CD4-positive, alpha-beta T cell treated with Interleukin-4 for 1 hour (primary cell): Measurements from ENCODE around the gene HOGA1.
"Not testable (repeated sequence)": the region's sequence is repeated elsewhere in the genome, so short reads cannot be mapped to it uniquely, and the experiment has no call there.

Experiments
- DNase-seq, 2 donors: peaks; one replicate each; pipeline ENCODE4 v3.0.0-alpha.2; 2020 to 2022

HOGA1 gene

DNA sequence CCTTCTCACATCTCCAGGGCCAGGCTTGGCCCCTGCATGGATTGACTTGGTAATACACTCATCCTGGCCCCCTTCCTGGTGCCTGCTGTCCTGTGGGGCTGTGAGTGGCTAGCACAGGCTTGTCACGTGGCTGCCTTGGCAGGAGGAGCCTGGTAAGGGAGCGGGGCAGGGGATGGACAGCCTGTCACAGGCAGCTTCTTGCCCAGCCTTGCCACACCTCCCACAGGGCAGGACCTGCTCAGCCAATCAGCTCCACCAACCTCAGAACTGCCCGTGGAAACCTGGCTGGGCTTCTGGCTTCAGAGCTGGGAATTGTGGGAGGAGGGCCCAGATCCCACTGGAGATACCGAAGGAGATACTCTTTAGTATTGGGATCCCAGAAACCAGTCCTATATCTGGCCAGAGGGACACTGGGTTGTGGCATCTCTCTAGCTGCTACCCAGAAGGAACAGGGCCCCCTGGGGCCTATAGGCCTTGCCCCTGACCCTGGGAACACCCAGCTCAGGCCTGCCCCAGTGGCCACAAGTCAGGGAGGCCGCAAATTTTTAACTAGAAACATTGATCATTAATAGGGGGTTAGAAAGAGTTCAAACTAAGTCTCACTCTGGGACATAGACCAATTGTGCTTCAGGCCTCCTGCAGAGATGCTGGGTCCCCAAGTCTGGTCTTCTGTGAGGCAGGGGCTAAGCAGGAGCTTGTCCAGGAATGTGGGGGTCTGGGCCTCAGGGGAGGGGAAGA, at the start of gene HOGA1:
Gene HOGA1, plus strand, starts transcription at position 330 of the 738 bp plus-strand sequence. Its CDS starts 315 bp downstream, at position 645.
- DNase-seq = no peak

DNA sequence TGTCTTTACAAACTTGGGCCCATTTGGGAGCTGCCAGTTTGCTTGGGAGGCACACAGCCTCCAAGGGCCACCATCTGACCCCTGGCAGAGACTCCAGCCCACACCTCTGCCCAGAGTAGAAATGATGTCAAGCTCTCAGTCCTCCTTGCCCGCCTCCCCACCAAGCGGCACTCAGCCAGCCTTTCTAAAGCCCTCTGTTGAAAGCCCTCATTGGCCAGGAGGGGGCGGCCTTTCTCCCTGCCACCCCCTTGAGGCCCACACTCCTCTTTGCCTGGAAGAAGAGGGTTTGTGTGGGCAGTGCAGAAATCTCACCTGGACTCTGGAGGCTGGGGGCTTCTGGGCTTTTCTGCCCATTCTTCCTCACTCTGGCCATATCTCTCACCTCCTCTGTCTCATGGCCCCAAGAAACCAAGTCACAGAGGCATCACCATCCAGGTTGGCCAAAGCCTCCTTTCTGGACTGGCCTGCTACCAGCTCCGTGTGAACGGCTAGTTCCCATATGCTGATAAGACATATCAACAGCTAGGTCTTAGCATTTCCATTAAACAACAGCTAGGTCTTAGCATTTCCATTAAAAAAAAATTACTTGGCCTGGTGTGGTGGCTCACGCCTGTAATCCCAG, 49.3 kb upstream of the HOGA1 start:
- DNase-seq = peak in 1 of 2 donors; percentile 22

DNA sequence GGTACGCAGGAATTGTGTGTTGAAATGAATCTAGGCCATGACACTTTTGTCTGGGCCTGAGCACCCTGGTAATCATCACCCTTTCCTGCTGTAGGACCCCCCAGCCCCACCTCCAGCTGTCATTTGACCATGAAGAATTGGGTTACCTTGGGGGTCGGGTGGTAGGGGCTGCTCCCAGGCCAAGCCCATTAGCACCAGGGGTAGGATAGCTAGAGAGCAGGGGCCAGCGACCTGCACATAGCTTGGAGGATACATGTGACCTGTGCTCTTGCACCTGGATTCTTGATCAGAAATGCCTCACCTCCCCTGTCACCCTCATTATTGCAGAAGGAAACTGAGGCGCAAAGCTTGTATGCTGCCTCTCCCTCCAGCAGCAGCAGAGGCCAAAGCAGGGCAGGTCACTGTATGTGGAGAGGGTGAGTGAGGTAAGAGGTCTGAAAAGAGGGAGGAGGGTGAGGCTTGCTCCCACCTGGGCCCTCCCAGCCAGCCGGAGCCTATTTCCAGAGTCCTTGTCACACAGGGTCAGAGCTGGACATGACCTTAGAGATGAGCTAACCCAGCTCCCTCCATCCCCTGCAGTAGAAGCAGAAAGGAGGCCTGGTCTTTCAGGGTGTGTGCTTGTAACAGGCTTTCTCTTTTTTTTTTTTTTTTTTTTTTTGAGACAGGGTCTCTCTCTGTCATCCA, 46.9 kb upstream of the HOGA1 start:
- DNase-seq = no peak

DNA sequence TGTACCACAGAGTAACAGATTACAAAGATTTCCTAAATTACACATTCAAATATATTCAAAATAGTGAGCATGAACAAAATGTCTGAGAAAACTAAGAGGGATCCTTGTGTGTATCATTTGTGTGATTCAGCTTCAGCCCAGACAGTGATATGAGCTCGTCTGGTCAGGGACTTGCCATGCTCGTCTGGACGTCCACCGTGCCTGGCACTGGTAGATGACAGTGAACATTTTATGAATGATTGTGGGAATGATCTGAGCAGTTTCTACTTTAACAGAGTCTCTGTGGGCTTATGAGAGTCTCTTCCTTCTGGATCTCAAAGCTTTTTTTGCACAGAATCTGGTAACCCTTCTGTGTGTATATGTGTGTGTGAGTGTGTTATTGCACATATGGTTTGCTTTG, 45.8 kb upstream of the HOGA1 start:
- no peak for DNase-seq

DNA sequence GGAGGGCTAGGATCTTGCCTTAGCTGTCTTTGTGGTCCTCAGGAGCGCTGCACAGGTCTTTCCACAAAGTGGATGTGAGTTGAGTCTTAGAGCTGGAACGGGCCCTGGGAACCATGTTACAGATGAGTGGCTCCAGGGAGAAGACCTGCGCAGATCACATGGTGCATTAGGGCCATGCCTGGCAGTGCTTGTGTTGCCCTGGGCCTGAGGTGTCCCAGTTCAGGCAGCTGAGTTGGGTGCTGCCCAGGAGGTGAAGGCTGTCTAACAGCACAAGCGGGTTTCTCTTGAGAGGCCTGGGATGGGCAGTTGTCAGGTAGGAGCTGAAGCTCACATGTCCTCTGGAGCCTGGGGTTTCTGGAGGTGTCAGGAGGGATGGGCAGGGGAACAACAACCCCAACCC, 45.4 kb upstream of the HOGA1 start:
- DNase-seq = no peak

DNA sequence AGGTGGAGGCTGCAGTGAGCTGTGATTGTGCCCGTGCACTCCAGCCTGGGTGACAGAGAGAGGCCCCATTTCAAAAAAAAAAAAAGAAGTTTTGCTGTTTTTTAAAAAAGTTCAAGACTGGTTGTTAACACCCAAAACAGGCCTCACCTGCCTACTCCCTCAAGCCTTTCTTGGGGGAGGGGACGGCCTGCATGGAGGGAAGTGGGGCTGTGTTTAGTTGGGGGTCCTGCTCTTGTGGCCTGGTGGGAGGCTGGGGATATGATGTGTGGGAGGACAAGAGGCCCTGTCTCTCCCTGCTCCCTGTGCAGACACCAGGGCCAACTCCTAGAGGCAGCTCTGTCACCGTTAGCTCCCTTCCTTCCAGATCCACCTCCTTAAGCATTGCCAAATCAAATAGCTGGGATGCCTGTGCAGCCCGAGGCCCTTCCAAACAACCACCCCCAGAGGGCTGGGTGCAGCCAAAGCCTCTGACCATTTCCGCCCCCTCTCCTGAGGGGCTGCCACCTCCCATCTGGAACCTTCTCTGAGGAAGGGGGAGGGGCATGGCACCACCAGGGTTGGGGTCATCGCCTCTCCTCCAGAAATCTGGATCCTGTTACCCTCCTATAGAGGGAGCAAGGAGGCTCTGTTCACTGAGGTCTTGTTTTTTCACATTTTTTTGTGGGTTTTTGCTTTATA, 44.5 kb upstream of the HOGA1 start:
- no peak for DNase-seq

DNA sequence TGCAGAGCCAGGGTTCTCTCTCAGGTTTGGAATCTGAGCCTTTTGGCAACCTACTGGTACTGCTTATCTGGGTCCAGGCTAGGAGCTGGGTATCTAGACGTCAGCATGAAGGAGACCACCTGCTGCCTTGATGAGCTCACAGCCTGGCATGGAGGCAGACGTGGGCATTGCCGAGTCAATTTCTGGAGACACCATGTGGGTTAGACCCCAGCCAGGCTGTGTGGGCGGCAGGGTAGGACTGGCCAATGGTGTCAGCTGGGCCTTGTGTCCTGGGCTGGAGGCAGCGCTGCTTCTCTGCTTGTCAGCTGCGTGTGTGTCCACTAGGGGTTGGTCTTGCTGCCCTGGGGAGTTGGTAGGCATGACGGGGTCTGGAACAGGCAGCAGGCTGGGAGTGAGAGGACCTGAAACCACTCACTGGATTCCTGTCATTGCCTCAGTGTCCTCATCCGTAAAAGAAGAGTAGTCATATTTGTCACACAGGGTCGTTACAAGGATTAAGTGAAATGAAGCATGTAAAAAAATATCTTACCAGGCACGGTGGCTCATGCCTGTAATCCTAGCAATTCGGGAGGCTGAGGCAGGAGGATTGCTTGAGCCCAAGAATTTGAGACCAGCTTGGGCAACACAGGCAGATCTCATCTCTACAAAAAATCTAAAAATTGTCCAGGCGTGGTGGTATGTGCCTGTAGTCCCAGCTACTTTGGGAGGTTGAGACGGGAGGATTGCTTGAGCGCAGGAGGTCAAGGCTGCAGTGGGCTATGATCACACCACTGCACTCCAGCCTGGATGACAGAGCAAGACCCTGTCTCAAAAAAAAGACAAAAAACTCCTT, 43.3 kb upstream of the HOGA1 start:
- no peak for DNase-seq

DNA sequence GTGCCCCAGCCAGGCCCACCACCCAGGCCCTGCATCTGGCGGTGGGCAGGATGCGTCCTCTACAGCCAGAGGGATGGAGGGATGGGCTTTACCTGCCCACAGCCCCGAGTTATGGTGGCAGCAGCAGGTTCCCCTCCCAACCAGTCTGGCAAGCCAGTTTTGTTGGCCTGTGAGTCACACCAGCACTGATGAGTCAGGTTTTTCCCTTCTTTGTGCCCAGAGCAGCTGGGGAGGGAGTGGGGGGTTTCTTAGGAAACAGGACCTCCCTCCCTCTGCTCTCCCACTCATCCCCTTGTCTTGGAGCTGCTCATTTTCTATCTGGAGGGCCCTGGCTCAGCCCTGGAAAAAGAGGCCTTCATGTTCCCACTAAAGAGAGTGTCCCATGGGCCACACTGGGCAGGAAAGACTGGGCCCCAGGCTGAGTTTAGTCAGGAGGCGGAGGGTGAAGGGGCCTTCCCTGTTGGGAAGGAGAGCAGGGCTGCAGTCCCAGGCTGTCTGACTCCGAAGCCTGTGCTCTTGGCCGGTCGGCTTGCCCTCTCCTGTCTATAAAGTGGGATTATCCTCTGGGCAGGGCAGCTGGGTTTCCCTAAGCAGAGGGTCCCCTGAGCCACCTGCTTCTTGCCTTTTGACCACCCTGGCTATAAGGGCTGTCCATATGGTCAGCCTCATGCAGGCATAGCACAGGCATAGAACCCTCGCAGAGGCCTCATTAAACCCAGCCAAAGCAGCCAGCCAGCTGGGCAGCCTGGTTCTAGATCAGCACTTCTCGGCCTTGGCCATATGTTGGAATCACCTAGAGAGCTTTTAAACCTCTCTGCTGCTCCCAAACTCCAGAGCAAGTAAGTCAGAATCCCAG, 41.8 kb upstream of the HOGA1 start:
- peak in 1 of 2 donors; percentile 47 for DNase-seq

DNA sequence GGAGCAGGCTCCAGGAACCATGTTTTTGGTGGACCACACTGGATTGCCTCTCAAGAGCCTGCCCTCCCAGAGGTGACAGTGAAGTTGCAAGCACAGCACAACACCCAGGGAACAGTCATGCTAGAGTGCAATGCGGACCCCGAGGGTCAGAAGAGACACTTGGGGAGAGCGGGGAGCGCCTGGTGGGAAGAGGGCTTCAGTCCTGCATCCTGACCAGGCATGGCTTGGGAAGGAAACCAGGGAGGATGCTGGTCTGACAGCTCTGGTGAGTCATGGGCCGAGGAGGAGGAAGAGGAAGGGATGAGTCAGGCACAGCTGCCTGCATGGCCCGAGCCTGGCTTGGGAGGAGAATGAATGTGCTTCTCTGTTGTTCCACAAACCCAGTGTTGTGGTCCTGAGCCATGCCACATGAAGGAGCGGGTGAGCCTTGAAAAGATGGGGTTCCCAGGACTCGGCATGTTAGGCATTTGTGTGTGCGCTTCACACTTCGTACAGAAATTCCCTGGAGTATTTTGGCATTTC, 41.1 kb upstream of the HOGA1 start:
- DNase-seq = peak in 1 of 2 donors; percentile 73

DNA sequence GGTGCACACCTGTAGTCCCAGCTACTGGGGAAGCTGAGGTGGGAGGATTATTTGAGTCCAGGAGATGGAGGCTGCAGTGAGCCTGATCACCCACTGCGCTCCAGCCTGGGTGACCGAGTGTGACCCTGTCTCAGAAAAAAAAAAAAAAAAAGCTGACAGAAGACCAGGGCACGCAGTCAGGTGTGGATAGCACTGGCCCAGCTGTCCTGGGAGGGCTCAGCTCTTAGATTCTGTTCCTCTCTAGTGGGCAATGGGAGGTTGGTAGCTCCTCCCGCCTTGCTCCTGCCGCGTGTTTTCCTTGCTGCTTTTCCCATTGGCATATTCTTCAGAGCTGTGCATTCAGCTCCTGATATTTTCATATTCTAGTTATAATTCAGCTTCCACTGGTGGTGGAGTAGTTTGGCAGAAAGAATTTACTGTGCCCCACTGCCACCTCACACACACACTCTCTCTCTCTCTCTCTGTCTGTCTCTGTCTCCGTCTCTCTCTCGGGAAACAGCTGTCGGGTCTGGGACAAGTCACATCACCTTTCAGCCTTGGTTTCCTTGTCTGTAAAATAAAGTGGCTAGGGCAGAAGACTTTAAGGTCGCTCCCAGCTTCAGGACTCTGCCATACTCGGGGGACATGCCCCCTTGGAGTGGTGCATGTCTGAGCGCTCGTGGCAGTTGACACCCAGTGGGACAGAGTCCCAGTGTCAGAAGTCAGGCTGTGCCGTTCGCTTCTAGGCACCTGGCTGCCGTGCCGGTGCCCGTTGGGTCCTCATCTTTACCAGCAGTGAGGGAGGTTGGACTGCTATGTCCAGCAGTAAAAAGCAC, 37.5 kb upstream of the HOGA1 start:
- no peak for DNase-seq

DNA sequence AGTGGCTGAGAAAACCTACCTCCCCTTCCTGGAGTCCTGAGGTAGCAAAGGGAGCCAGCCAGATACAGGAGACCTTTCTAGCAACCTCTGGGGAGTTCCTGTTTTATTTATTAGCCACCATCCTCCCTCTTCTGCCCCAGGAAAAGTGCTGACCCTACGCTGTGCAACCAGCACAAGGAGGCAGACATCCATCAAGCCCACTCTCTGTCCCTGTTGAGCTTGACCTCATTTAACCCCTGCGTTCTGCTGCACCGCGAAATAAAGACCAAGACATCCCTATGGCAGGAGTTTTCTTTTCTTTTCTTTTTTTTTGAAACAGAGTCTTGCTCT, 37.0 kb upstream of the HOGA1 start:
- DNase-seq = no peak

DNA sequence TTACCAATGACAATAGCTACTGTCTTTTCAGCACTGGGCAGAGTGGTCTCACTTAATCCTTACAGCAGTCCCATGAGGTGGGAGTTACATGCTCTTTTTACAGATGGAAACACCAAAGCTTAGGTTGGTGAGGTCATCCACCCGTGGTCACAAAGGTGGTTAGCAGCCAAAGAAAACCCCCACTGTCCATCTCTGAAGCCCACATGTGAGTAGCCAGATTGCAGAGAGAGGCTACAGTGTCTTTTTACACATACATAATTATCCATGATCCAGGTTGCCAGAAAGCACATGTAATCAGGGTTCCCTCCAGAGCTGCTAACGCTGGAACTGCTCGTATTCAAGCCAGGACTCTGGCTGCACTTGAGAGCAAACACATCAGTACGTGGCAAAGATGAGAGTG, 36.2 kb upstream of the HOGA1 start:
- no peak for DNase-seq

DNA sequence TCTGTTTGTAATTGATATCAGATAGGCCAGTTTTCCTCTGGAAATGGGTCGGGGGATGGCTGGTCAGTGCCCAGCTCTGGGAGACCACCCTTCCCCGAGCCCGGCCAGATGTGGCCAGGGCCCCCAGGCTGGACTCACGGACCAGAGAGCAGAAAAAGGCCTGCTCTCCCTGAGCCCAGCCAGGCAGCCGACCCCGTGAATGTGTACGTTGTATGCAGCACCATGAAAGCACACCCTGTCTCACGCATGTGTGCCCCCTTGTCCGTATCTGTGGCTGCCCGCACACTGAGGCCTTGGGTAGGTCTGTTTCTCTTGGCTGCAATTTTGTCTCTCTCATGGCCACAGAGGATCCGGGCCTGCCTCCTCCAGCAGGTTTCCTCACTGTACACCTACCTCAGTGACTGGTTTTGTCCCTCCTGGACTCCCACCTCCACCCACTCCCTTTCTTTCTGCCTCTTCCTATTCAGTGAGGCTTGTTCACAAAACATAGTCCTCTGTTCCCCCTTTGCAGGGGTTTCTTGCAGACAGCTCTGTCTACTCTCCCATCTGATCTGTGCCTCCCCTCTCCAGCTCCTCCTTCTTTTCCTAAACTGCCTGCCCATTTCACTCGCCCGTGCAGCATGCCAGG, 35.2 kb upstream of the HOGA1 start:
- no peak for DNase-seq

DNA sequence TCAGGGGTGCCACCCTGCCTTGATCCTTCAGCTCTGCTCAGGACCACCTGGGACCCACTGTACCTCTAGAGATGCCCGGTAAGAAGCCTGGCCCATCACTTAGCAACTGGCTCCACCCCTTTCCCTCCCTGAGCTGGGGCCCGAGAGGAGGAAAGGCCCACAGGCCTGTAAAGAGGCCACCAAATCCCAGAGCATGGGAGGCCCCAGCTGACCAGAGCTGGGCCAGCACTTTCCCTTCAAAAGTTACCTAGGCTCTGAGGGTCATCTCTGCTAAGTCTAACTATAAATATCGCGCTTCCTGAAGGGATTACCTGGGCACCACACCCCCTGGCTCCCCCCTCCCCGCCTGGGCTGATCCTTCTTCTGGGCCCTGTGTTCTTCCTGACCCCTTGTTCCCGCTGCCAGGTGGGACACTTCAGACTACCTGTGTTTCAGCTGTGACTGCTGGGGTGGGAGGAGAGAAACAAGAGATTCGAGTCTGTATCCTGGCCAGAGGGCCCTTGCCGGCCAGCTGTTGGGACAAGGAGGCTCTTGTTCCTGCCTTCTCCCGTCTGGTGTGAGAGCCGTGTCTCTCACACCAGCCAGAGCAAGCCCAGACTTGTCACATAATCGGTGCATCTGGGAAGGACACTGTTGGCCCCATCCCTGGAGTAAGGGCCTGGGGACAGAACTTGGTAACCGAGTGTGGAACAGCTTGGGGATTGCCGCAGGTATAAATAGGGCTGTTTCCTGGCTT, 34.4 kb upstream of the HOGA1 start:
- DNase-seq = no peak

DNA sequence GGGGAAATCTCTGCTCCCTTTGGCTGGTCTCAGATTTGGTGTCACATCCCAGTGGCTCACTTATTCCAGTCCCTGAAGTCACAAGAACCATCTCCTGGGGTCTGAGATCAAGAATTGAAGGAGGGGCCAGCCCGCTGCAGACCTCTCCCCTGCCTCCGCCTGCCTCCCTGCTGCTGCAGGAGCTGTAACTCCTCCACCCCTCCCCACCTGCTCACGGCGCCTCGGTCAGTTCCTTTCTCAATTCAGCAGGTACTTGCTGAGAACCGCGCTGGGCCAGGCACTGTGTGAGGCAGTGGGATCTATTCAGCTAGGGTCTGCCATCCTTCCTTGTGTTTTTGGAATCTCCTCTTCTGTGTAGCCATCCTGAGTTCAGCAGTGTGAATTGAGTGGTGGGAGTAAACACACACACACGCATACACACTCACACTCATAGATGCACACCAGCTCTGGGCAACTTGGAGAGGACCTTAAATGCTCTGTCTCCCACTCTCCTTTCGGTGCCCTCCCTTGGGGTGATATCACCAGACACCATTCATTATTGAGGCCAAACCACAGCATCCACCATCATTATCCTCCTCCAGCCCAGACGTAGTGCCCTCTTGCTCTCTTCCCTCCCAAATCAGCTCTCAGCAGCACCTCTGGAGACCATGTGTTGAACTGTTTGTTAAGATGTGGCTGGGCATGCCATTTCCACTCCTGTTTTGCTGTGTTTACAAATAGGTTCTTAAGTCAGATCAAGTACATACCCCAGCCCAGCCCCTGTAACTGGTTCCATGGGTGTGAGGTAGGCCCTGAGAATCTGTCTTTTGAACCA, 33.6 kb upstream of the HOGA1 start:
- no peak for DNase-seq

DNA sequence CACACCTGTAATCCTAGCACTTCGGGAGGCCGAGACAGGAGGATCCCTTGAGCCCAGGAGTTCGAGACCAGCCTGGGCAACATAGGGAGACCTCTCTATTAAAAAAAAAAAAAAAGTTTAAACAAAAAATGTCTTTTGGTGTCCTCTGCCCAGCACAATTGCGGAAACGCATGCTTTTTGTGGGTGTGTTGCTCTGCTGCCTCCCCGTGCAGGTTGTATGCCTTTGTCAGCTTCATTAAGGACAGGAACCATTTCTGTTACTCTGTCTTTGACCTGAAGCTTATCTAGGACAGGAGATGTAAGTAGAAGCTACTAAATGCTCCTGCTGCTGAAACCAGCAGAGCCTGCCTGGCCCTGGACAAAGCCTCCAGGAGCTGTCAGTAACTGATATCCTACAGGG, 32.9 kb upstream of the HOGA1 start:
- no peak for DNase-seq

DNA sequence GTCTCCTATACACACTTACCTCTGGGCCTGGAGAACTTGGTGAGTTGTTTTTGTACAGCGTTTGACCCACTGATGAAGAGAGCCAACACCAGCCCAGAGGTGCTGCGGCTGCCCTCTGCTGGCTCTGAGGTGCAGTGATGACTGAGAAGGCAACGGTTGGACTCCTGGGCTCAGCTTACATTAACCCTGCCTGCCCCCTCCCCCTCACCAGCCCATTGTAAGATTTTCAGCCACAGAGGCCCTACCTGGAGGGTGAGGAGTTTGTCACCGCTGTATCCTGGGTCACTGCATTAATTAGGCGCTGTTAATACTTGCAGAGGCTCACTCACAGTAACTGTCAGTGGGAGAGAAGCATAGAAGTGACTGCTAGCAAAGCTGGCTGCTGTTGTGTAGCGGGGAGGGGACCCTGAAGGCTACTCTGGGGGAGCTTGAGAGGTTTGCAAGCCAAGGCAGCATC, 30.6 kb upstream of the HOGA1 start:
- peak; percentile 60 for DNase-seq

DNA sequence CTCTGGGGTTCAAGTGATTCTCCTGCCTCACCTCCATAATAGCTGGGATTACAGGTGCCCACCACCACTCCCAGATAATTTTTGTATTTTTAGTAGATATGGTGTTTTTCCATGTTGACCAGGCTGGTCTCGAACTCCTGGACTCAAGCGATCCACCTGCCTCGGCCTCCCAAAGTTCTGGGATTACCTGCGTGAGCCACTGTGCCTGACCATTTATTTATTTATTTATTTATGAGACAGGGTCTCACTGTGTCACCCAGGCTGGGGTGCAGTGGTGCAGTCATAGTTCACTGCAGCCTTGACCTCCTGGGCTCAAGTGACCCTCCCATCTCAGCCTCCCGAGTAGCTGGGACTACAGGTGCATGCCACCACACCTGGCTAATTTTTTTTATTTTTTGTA, 29.9 kb upstream of the HOGA1 start:
- DNase-seq = not testable (repeated sequence)
